ENCODE results near the gene LRRC27.

Gene LRRC27

GRCh38 chr10:132404911-132405462 is 73.0 kb downstream of the LRRC27 start:
- no peak for DNase-seq

GRCh38 chr10:132405463-132405991 is 73.5 kb downstream of the LRRC27 start:
- DNase-seq = no peak

GRCh38 chr10:132406181-132406580 is 74.2 kb downstream of the LRRC27 start:
- no peak for DNase-seq

- no peak for DNase-seq
Measured at GRCh38 chr10:132406750-132407149, 74.8 kb downstream of the LRRC27 start.

GRCh38 chr10:132407243-132407746 is 75.3 kb downstream of the LRRC27 start:
- DNase-seq = no peak

GRCh38 chr10:132407846-132408278 is 75.9 kb downstream of the LRRC27 start:
- no peak for DNase-seq

GRCh38 chr10:132408367-132408781 is 76.4 kb downstream of the LRRC27 start:
- DNase-seq = no peak

GRCh38 chr10:132408823-132409666 is 77.1 kb downstream of the LRRC27 start:
- no peak for DNase-seq

GRCh38 chr10:132409667-132410028 is 77.7 kb downstream of the LRRC27 start:
- no peak for DNase-seq

- DNase-seq = no peak
Measured at GRCh38 chr10:132410056-132410778, 78.2 kb downstream of the LRRC27 start.

GRCh38 chr10:132410779-132411532 is 79.0 kb downstream of the LRRC27 start:
- no peak for DNase-seq

- DNase-seq = no peak
Measured at GRCh38 chr10:132411561-132412253, 79.7 kb downstream of the LRRC27 start.

- DNase-seq = no peak
Measured at GRCh38 chr10:132412316-132413192, 80.6 kb downstream of the LRRC27 start.

GRCh38 chr10:132413226-132414205 is 81.5 kb downstream of the LRRC27 start:
- no peak for DNase-seq

GRCh38 chr10:132414402-132415016 is 82.5 kb downstream of the LRRC27 start:
- DNase-seq = no peak

- DNase-seq = no peak
Measured at GRCh38 chr10:132415255-132415654, 83.3 kb downstream of the LRRC27 start.

- DNase-seq = no peak
Measured at GRCh38 chr10:132415956-132416355, 84.0 kb downstream of the LRRC27 start.

- DNase-seq = no peak
Measured at GRCh38 chr10:132416566-132417256, 84.7 kb downstream of the LRRC27 start.

Measured in AML-193 (cell line).